ENCODE measurements around the gene RELCH. TPM values are rescaled to one million over a fixed set of nuclear protein-coding genes. Genes with fewer than 3 reads are reported as not detected.

The RELCH gene
- total RNA-seq, 1 donor from 2014 or later = 22.4 TPM

DNA sequence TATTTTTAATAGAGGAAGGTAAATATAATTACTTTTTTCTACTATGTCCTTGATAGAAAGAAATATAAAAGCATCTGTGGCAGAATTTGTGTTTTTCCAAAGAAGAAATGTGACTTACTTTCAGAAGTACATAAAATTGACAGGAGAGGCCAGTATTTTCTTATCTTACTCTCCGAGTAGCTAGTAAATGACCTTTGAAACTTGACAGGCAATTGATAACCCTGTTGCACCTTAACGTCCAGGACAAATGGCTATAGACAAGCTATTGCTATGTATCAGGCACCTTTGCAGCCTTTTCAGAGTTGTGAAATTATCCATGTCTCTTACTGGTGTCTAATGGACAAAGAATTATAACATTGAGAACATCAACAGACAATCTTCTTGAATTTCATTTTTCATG, 75.0 kb downstream of the RELCH start:
- Mint-ChIP-seq H3K27me3 (ENCODE audit: low read depth) (no peaks in the 10 kb centered on the region), H3K36me3 (ENCODE audit: low read depth) (peaks cover 13% of the 10 kb centered on the region), H3K4me1 (no peaks in the 10 kb centered on the region), H3K4me3 (no peak overlapping the region), H3K9me3 (no peaks in the 10 kb centered on the region), H3K27ac (ENCODE audit: unreplicated experiment) (no peak overlapping the region)
- TF ChIP-seq, protein P1, sequence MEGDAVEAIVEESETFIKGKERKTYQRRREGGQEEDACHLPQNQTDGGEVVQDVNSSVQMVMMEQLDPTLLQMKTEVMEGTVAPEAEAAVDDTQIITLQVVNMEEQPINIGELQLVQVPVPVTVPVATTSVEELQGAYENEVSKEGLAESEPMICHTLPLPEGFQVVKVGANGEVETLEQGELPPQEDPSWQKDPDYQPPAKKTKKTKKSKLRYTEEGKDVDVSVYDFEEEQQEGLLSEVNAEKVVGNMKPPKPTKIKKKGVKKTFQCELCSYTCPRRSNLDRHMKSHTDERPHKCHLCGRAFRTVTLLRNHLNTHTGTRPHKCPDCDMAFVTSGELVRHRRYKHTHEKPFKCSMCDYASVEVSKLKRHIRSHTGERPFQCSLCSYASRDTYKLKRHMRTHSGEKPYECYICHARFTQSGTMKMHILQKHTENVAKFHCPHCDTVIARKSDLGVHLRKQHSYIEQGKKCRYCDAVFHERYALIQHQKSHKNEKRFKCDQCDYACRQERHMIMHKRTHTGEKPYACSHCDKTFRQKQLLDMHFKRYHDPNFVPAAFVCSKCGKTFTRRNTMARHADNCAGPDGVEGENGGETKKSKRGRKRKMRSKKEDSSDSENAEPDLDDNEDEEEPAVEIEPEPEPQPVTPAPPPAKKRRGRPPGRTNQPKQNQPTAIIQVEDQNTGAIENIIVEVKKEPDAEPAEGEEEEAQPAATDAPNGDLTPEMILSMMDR (conservative IDR thresholded peaks at IDR 0.05) = no peak
- no peak for DNase-seq (ENCODE audit: low read depth, low spot score)

DNA sequence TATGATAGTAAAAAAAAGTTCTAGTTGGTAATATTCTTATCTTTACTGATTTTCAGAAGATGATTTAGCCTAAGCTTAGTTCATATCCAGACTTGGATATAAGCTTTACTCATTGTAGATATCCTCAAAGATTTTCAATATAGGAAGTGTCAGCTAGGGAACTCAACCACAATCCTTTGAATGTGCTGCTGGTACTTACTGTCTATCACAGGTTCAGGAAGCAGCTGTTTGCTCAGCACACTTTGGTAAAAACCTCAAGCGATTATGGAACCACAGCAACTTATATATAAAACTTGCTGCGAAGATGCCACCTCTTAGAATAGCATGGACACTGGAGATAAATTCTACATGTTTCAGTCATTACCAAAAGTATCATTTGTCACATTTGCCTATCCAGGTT, 77.9 kb downstream of the RELCH start:
- H3K9me3 Mint-ChIP-seq = no peaks in the 10 kb centered on the region
- TF ChIP-seq, protein P1 (conservative IDR thresholded peaks at IDR 0.05) = no peak
- H3K4me3 Mint-ChIP-seq = no peak overlapping the region
- peaks cover 9% of the 10 kb centered on the region for H3K36me3 Mint-ChIP-seq (ENCODE audit: low read depth)
- no peaks in the 10 kb centered on the region for H3K4me1 Mint-ChIP-seq
- no peak for DNase-seq (ENCODE audit: low read depth, low spot score)
- H3K27ac Mint-ChIP-seq (ENCODE audit: unreplicated experiment) = no peak overlapping the region
- H3K27me3 Mint-ChIP-seq (ENCODE audit: low read depth) = no peaks in the 10 kb centered on the region

DNA sequence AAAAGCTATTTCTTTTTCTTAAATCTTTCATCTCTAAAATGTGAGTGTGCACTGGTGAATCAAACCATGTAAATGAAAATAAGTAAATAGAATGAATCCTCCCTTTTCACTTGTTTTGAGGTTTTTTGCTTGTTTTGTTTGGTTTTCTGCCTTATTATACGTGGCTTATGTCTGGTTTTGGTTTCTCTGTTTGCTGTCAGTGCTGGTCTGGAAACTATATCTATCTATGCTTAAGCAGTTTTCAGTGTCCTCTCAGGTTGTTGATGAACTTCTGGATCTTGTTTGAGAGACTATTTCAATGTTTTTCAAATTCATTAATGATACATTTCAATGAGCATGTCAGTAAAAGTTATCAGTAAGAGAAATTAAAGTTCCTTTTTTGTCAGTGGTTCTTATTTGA, 90.0 kb downstream of the RELCH start:
- no peak for DNase-seq (ENCODE audit: low read depth, low spot score)
- Mint-ChIP-seq H3K27ac (ENCODE audit: unreplicated experiment) (no peak overlapping the region), H3K9me3 (no peaks in the 10 kb centered on the region), H3K4me1 (peaks cover 3% of the 10 kb centered on the region), H3K4me3 (no peak overlapping the region), H3K36me3 (ENCODE audit: low read depth) (peaks cover 2% of the 10 kb centered on the region), H3K27me3 (ENCODE audit: low read depth) (no peaks in the 10 kb centered on the region)
- TF ChIP-seq, protein P1 (conservative IDR thresholded peaks at IDR 0.05) = no peak

DNA sequence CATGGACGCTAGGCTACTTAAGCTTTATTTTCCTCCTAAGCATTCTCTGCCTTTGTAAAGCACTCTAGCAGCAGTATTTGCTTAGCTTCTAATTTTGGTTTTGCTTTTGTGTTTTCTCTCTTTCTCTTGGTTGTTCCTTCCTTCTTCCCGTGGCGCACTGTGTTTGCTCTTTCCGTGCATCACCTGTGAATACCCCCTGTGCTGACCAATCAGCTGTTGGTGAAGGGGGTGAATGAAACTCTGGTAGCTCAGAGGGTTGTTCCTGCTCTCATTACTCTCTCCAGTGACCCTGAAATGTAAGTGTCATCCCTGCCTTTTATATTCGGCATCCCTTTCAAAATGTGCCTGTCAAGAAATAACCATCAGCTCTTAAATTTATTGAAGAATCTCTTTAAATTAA, 92.5 kb downstream of the RELCH start:
- TF ChIP-seq, protein P1 (conservative IDR thresholded peaks at IDR 0.05) = no peak
- Mint-ChIP-seq H3K27ac (ENCODE audit: unreplicated experiment) (no peak overlapping the region), H3K4me3 (no peak overlapping the region), H3K27me3 (ENCODE audit: low read depth) (no peaks in the 10 kb centered on the region), H3K36me3 (ENCODE audit: low read depth) (peaks cover 5% of the 10 kb centered on the region), H3K4me1 (peaks cover 3% of the 10 kb centered on the region), H3K9me3 (no peaks in the 10 kb centered on the region)
- no peak for DNase-seq (ENCODE audit: low read depth, low spot score)

DNA sequence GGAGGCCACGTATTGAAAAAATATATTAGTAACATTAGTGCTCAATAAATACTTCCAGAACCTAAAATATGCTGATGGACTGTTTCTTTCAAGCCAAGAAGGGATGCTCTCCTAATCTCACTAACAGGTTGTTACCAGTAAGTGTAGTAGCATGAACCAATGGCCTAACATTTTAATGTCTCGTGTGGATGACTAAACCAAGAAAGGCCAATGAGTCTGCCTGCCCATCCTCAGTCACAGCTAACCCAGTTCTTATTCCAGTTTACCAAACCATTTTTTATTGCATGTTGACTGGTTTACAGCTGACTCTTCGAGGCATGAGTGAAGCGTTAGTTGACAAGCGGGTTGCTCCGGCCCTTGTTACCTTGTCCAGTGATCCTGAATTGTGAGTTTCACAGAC, 93.0 kb downstream of the RELCH start:
- TF ChIP-seq, protein P1 (conservative IDR thresholded peaks at IDR 0.05) = no peak
- H3K4me3 Mint-ChIP-seq = no peak overlapping the region
- no peaks in the 10 kb centered on the region for H3K27me3 Mint-ChIP-seq (ENCODE audit: low read depth)
- H3K36me3 Mint-ChIP-seq (ENCODE audit: low read depth) = peaks cover 10% of the 10 kb centered on the region
- H3K27ac Mint-ChIP-seq (ENCODE audit: unreplicated experiment) = no peak overlapping the region
- DNase-seq (ENCODE audit: low read depth, low spot score) = no peak
- peaks cover 3% of the 10 kb centered on the region for H3K4me1 Mint-ChIP-seq
- no peaks in the 10 kb centered on the region for H3K9me3 Mint-ChIP-seq

DNA sequence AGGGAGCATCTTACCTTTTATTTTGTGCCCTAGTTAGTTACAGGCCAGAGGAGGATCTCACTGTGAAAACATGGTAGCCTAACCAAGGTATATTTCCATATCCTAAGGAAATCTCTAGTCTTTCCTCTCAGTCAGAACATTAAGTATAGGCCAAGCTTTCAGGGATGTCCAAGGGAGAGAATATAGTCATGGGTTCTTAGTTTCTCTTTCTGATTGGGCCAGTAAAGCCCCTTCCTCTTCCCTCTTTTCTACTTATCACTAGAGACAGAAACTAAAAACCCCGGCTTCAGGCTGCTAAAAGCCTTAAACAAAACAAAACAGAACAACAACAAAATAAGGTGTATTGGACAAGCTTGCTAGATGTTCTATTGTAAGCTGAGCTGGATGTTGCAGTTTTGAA, 93.7 kb downstream of the RELCH start:
- Mint-ChIP-seq H3K4me1 (peaks cover 3% of the 10 kb centered on the region), H3K27ac (ENCODE audit: unreplicated experiment) (no peak overlapping the region), H3K27me3 (ENCODE audit: low read depth) (no peaks in the 10 kb centered on the region), H3K4me3 (no peak overlapping the region), H3K9me3 (no peaks in the 10 kb centered on the region), H3K36me3 (ENCODE audit: low read depth) (peaks cover 15% of the 10 kb centered on the region)
- no peak for DNase-seq (ENCODE audit: low read depth, low spot score)
- TF ChIP-seq, protein P1 (conservative IDR thresholded peaks at IDR 0.05) = no peak

Data from neural crest cell (in vitro differentiated cells).